Parathyroid adenoma (tissue), 2 donors: ENCODE results near the gene TEX19.
"Not testable (repeated sequence)": the region's sequence is repeated elsewhere in the genome, so short reads cannot be mapped to it uniquely, and the experiment has no call there.

Experiments
- H2AFZ ChIP-seq: fragments of 300-600 bp; sonication (generic); one replicate; pipeline ENCODE4 v1.7.0; 2017; ENCODE audit warnings: antibody characterized with exemption, mild to moderate bottlenecking
- H3K27ac ChIP-seq: fragments of 300-600 bp; sonication (generic); one replicate; pipeline ENCODE4 v1.7.0; 2017
- H3K27me3 ChIP-seq: fragments of 300-600 bp; sonication (generic); one replicate; pipeline ENCODE4 v1.7.0; 2017; ENCODE audit warnings: low read length; ENCODE audit not compliant: control insufficient read depth, insufficient read depth
- H3K36me3 ChIP-seq: fragments of 300-600 bp; sonication (generic); one replicate; pipeline ENCODE4 v1.7.0; 2017; ENCODE audit warnings: low read length; ENCODE audit not compliant: control insufficient read depth, insufficient read depth
- H3K4me1 ChIP-seq: fragments of 300-600 bp; sonication (generic); one replicate; pipeline ENCODE4 v1.7.0; 2017; ENCODE audit warnings: control low read depth
- H3K4me2 ChIP-seq: fragments of 300-600 bp; sonication (generic); one replicate; pipeline ENCODE4 v1.7.0; 2017; ENCODE audit warnings: low read length
- H3K4me3 ChIP-seq: fragments of 300-600 bp; sonication (generic); one replicate; pipeline ENCODE4 v1.7.0; 2017; ENCODE audit warnings: low read depth, low read length
- H3K79me2 ChIP-seq: fragments of 300-600 bp; sonication (generic); one replicate; pipeline ENCODE4 v1.7.0; 2017; ENCODE audit warnings: control low read depth
- H3K9ac ChIP-seq: fragments of 300-600 bp; sonication (generic); one replicate; pipeline ENCODE4 v1.7.0; 2017; ENCODE audit warnings: mild to moderate bottlenecking
- H3K9me3 ChIP-seq: fragments of 300-600 bp; sonication (generic); one replicate; pipeline ENCODE4 v1.7.0; 2017; ENCODE audit warnings: low read length; ENCODE audit not compliant: control insufficient read depth
- TF ChIP-seq, protein P1 (sequence below): fragments of 300-600 bp; sonication (generic); IDR thresholded peaks from one replicate; pipeline ENCODE4 v1.7.0; 2017; ENCODE audit warnings: antibody characterized with exemption, mild to moderate bottlenecking
- donor health status: primary hyperparathyroidism.

The TEX19 gene

GRCh38 chr17:82345151-82345976 lies 13.7 kb upstream of the TEX19 start:
- Histone ChIP-seq H3K36me3 (no peaks in the 10 kb centered on the region), H3K4me3 (no peak overlapping the region), H3K4me1 (no peaks in the 10 kb centered on the region), H3K9ac (no peak overlapping the region), H3K4me2 (no peak overlapping the region), H3K27ac (no peak overlapping the region), H2AFZ (no peak overlapping the region), H3K27me3 (no peaks in the 10 kb centered on the region), H3K9me3 (no peaks in the 10 kb centered on the region), H3K79me2 (no peaks in the 10 kb centered on the region)
- TF ChIP-seq, protein P1, sequence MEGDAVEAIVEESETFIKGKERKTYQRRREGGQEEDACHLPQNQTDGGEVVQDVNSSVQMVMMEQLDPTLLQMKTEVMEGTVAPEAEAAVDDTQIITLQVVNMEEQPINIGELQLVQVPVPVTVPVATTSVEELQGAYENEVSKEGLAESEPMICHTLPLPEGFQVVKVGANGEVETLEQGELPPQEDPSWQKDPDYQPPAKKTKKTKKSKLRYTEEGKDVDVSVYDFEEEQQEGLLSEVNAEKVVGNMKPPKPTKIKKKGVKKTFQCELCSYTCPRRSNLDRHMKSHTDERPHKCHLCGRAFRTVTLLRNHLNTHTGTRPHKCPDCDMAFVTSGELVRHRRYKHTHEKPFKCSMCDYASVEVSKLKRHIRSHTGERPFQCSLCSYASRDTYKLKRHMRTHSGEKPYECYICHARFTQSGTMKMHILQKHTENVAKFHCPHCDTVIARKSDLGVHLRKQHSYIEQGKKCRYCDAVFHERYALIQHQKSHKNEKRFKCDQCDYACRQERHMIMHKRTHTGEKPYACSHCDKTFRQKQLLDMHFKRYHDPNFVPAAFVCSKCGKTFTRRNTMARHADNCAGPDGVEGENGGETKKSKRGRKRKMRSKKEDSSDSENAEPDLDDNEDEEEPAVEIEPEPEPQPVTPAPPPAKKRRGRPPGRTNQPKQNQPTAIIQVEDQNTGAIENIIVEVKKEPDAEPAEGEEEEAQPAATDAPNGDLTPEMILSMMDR = no peak

- Histone ChIP-seq H3K79me2 (no peaks in the 10 kb centered on the region), H3K9ac (no peak overlapping the region), H3K4me2 (no peak overlapping the region), H3K4me1 (no peaks in the 10 kb centered on the region), H3K27me3 (no peaks in the 10 kb centered on the region), H3K27ac (no peak overlapping the region), H3K9me3 (no peaks in the 10 kb centered on the region), H3K36me3 (no peaks in the 10 kb centered on the region), H2AFZ (no peak overlapping the region), H3K4me3 (no peak overlapping the region)
- TF ChIP-seq, protein P1 = no peak
These were observed 12.4 kb upstream of the TEX19 start for GRCh38 chr17:82346342-82347300.

DNA sequence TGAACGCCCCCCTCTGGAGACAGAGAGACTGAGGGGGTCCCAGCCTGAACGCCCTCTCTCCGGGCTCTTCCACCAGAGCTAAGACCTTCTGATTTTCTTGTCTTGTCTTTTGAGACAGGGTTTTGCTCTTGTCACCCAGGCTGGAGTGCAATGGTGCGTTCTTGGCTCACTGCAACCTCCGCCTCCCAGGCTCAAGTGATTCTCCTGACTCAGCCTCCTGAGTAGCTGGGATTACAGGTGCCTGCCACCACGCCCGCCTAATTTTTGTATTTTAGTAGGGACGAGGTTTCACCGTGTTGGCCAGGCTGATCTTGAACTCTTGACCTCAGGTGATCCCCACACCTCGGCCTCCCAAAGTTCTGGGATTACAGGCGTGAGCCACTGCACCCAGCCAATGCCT lies 11.1 kb upstream of the TEX19 start:
- not testable (repeated sequence) for H3K27ac ChIP-seq, H3K36me3 ChIP-seq, H2AFZ ChIP-seq, H3K27me3 ChIP-seq, H3K79me2 ChIP-seq, H3K9me3 ChIP-seq, H3K4me1 ChIP-seq, H3K9ac ChIP-seq, H3K4me3 ChIP-seq, H3K4me2 ChIP-seq

GRCh38 chr17:82348434-82348833 lies 10.6 kb upstream of the TEX19 start:
- no peaks in the 10 kb centered on the region for H3K9me3 ChIP-seq
- H3K27ac ChIP-seq = no peak overlapping the region
- H3K79me2 ChIP-seq = no peaks in the 10 kb centered on the region
- no peak overlapping the region for H3K4me2 ChIP-seq
- H3K9ac ChIP-seq = no peak overlapping the region
- no peaks in the 10 kb centered on the region for H3K4me1 ChIP-seq
- TF ChIP-seq, protein P1 = no peak
- no peaks in the 10 kb centered on the region for H3K36me3 ChIP-seq
- no peaks in the 10 kb centered on the region for H3K27me3 ChIP-seq
- no peak overlapping the region for H2AFZ ChIP-seq
- H3K4me3 ChIP-seq = no peak overlapping the region

- Histone ChIP-seq H3K27me3 (no peaks in the 10 kb centered on the region), H3K4me3 (no peak overlapping the region), H3K27ac (no peak overlapping the region), H3K36me3 (no peaks in the 10 kb centered on the region), H3K4me2 (no peak overlapping the region), H3K9ac (no peak overlapping the region), H3K9me3 (no peaks in the 10 kb centered on the region), H3K4me1 (no peaks in the 10 kb centered on the region), H3K79me2 (no peaks in the 10 kb centered on the region), H2AFZ (no peak overlapping the region)
- TF ChIP-seq, protein P1 = no peak
These were observed 10.2 kb upstream of the TEX19 start for GRCh38 chr17:82348866-82349265.
